GM19025 (cell line): ENCODE data around the gene ZFC3H1.
"Not testable (repeated sequence)": the region's sequence is repeated elsewhere in the genome, so short reads cannot be mapped to it uniquely, and the experiment has no call there.

ENCODE experiments used
- ATAC-seq: cut with Tn5 transposase; IDR thresholded peaks from one replicate; pipeline ENCODE4 v1.9.1; 2021; ENCODE audit warnings: mild to moderate bottlenecking, low read depth, moderate library complexity; ENCODE audit not compliant: unreplicated experiment

Gene ZFC3H1

GRCh38 chr12:71587012-71587411, 76.6 kb downstream of the ZFC3H1 start:
- ATAC-seq = no peak

GRCh38 chr12:71585218-71585617, 78.4 kb downstream of the ZFC3H1 start:
- no peak for ATAC-seq

GRCh38 chr12:71584356-71584755, 79.3 kb downstream of the ZFC3H1 start:
- no peak for ATAC-seq

GRCh38 chr12:71582925-71583324, 80.7 kb downstream of the ZFC3H1 start:
- no peak for ATAC-seq

- ATAC-seq = no peak
Observed at GRCh38 chr12:71581206-71581605, 82.4 kb downstream of the ZFC3H1 start.

GRCh38 chr12:71578694-71579258, 84.9 kb downstream of the ZFC3H1 start:
- ATAC-seq = no peak

GRCh38 chr12:71576496-71576895, 87.2 kb downstream of the ZFC3H1 start:
- no peak for ATAC-seq

- not testable (repeated sequence) for ATAC-seq
Observed at GRCh38 chr12:71569885-71570284, 93.8 kb downstream of the ZFC3H1 start.

- no peak for ATAC-seq
Observed at GRCh38 chr12:71567537-71567936, 96.1 kb downstream of the ZFC3H1 start.

GRCh38 chr12:71566655-71567054, 97.0 kb downstream of the ZFC3H1 start:
- ATAC-seq = no peak

GRCh38 chr12:71565535-71565934, 98.1 kb downstream of the ZFC3H1 start:
- ATAC-seq = no peak

GRCh38 chr12:71562676-71563595, 100.7 kb downstream of the ZFC3H1 start:
- no peak for ATAC-seq
